Neural crest cell (in vitro differentiated cells): Measurements from ENCODE around the gene IMP4. TPM values are rescaled to one million over a fixed set of nuclear protein-coding genes. Genes with fewer than 3 reads are reported as not detected.

ENCODE experiments used
- DNase-seq: peaks from one replicate; pipeline ENCODE4 v3.0.0; 2021; ENCODE audit warnings: low read depth, mixed read lengths, low spot score
- H3K27ac Mint-ChIP-seq: one replicate; pipeline ENCODE4 v1.8.0; 2021; ENCODE audit warnings: mild to moderate bottlenecking, mixed read lengths; ENCODE audit not compliant: unreplicated experiment
- H3K27me3 Mint-ChIP-seq: 2 replicates; pipeline ENCODE4 v1.8.0; 2021; ENCODE audit warnings: low read depth, mild to moderate bottlenecking, mixed read lengths
- H3K36me3 Mint-ChIP-seq: 2 replicates; pipeline ENCODE4 v1.8.0; 2021; ENCODE audit warnings: low read depth, mild to moderate bottlenecking, mixed read lengths
- H3K4me1 Mint-ChIP-seq: 2 replicates; pipeline ENCODE4 v1.8.0; 2021; ENCODE audit warnings: mixed read lengths
- H3K4me3 Mint-ChIP-seq: one replicate; pipeline ENCODE4 v1.8.0; 2021; ENCODE audit warnings: mild to moderate bottlenecking, mixed read lengths
- H3K9me3 Mint-ChIP-seq: 2 replicates; pipeline ENCODE4 v1.8.0; 2021; ENCODE audit warnings: mixed read lengths
- total RNA-seq: library from RNA; stranded (reverse); gene quantifications from 2 replicates; pipeline ENCODE4 v1.2.1, GENCODE V29; 2021
- TF ChIP-seq, protein P1 (sequence below): fragments of 200-600 bp; sonication (generic); conservative IDR thresholded peaks from 2 replicates; pipeline ENCODE4 v1.5.0; 2021; ENCODE audit warnings: antibody characterized with exemption, mild to moderate bottlenecking

IMP4 gene
- total RNA-seq, 1 donor from 2014 or later = 62.1 TPM

DNA sequence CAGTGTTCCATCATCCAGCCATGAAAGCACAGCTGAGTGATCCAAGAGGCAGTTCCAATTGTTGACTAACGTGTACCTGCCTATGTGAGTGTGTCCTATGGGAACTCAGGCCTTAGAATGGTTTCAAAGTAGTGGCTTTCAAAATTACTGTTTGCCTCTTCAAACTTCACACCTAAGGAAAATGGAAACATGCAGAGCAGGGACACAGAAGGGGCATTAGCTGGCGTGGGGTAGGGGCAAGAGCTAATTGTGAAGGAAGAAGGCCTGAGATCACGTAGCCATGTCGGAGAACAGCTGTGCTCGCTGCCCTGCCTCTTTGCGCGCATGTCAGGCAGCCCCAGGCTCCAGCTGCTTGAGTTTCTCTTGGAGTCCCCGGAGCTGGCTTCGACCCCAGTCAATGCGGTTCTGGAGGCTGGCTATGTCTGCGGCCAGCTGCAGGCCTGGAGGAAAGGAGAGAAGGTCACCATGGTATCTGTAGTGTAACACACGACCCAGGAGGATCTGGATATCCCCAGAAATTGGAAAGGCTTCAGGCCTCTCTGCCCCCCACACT, 3.8 kb upstream of the IMP4 start:
- Mint-ChIP-seq H3K4me1 (peaks cover 29% of the 10 kb centered on the region), H3K27me3 (peaks cover 19% of the 10 kb centered on the region), H3K9me3 (peaks cover 5% of the 10 kb centered on the region), H3K4me3 (peak overlapping the region; percentile 95), H3K27ac (no peak overlapping the region), H3K36me3 (peaks cover 12% of the 10 kb centered on the region)
- TF ChIP-seq, protein P1, sequence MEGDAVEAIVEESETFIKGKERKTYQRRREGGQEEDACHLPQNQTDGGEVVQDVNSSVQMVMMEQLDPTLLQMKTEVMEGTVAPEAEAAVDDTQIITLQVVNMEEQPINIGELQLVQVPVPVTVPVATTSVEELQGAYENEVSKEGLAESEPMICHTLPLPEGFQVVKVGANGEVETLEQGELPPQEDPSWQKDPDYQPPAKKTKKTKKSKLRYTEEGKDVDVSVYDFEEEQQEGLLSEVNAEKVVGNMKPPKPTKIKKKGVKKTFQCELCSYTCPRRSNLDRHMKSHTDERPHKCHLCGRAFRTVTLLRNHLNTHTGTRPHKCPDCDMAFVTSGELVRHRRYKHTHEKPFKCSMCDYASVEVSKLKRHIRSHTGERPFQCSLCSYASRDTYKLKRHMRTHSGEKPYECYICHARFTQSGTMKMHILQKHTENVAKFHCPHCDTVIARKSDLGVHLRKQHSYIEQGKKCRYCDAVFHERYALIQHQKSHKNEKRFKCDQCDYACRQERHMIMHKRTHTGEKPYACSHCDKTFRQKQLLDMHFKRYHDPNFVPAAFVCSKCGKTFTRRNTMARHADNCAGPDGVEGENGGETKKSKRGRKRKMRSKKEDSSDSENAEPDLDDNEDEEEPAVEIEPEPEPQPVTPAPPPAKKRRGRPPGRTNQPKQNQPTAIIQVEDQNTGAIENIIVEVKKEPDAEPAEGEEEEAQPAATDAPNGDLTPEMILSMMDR = no peak
- no peak for DNase-seq

DNA sequence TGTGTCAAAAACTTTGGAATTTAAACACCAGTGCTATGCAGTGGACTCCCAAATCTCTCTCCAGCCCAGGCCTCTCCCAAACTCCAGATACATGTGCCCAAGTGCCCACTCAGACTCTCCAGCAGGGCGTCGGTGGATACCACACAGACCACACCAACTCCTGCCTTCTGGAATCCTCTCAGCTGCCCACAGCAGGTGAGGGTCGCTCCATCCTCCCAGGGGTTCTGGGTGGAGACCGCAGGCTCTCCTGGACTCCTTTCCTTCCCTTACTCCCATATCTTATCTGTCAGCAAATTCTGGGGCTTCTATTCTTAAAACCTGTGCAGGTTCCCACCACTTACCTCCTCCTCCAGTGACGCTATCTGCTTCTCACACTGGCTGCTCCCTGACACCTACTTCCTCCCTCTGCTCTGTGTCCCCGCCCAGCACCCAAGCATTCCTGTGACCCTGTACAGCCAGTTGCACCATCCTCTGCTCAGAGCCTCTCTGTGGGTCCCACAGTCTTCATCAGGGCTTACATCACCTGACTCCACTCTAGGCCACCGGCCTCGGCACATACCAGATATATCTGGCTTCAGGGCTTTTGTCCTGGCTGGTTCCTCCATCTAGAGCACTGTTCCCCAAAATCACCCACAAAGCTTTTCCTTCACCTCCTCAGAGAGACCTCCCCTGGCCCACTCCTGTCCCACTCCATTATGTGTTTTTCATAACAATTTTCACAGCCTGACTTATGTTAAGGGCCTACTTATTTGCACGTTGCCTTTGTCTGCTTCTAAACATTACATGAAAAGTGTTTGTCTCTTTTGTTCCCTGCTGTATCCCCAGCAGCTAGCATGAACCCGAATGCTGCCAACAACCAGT, 2.6 kb upstream of the IMP4 start:
- DNase-seq = no peak
- Mint-ChIP-seq H3K4me3 (peak overlapping the region; percentile 95), H3K9me3 (peaks cover 5% of the 10 kb centered on the region), H3K27me3 (peaks cover 12% of the 10 kb centered on the region), H3K4me1 (peaks cover 29% of the 10 kb centered on the region), H3K36me3 (peaks cover 12% of the 10 kb centered on the region), H3K27ac (peak overlapping the region; percentile 64)
- TF ChIP-seq, protein P1 = no peak

- H3K9me3 Mint-ChIP-seq = peaks cover 5% of the 10 kb centered on the region
- peak overlapping the region; percentile 98 for H3K4me3 Mint-ChIP-seq
- H3K36me3 Mint-ChIP-seq = peaks cover 16% of the 10 kb centered on the region
- no peak for DNase-seq
- H3K27me3 Mint-ChIP-seq = peaks cover 8% of the 10 kb centered on the region
- H3K4me1 Mint-ChIP-seq = peaks cover 28% of the 10 kb centered on the region
- TF ChIP-seq, protein P1 = no peak
- H3K27ac Mint-ChIP-seq = peak overlapping the region; percentile 99
Observed at GRCh38 chr2:130341562-130342019, 1.1 kb upstream of the IMP4 start.

DNA sequence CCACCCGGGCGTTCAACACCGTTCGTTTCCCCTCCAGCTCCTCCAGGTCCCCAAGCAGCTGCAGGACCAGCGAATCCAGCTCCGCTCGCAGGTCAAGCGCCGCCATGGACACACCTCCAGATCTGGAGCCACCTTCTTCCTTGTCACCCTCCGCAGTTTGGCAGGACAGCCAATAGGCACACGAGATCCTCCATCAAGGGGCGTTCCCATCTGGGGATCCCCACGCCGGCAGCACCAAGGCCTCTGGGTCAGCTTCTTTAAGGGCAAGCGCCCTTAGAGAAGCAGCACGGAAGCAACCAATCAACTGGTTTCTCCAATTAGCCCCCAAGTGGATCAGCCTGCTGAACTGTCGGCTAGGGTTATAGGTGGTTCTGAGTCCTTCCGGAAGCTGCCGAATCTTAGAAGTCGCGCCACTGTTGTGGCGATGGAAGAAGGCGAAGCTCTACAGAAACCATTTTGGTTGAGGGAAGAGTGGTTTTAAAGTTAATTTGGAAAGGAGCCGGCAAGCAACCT, 621 bp upstream of the IMP4 start:
- peaks cover 14% of the 10 kb centered on the region for H3K36me3 Mint-ChIP-seq
- peak overlapping the region; percentile 99 for H3K27ac Mint-ChIP-seq
- peak overlapping the region; percentile 98 for H3K4me3 Mint-ChIP-seq
- peak; percentile 72 for DNase-seq
- peaks cover 23% of the 10 kb centered on the region for H3K4me1 Mint-ChIP-seq
- H3K27me3 Mint-ChIP-seq = peaks cover 3% of the 10 kb centered on the region
- H3K9me3 Mint-ChIP-seq = peaks cover under 1% of the 10 kb centered on the region
- TF ChIP-seq, protein P1 = no peak

DNA sequence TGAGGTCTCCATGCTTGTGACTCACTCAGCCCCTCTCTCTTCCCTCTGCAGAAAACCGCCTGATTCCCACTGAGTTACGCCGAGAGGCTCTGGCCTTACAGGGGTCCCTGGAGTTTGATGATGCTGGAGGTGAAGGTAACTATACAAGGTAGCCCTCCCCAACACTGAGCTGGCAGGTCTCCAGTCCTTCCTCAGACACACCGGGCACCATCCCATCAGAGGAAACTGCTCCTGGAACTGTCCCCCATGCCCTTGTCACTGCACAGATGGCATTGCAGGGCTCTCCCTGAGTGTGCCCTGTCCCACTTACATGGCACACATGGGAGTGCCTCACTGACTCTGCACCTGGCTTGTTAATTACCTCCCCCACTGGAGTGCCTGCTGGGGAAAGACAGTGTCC, 1.9 kb downstream of the IMP4 start:
- no peak for DNase-seq
- Mint-ChIP-seq H3K27ac (no peak overlapping the region), H3K9me3 (no peaks in the 10 kb centered on the region), H3K4me3 (peak overlapping the region; percentile 98), H3K27me3 (no peaks in the 10 kb centered on the region), H3K36me3 (peaks cover 18% of the 10 kb centered on the region), H3K4me1 (peaks cover 15% of the 10 kb centered on the region)
- TF ChIP-seq, protein P1 = no peak
